Caco-2 (cell line): ENCODE data around the gene MESD. TPM values are rescaled to one million over a fixed set of nuclear protein-coding genes. Genes with fewer than 3 reads are reported as not detected.

ENCODE experiments used
- BruUV-seq: library from RNA; stranded (reverse); fragments of 400-500 nt; replicated peaks from 2 replicates; lab custom pipeline; 2021; lab: Mats Ljungman, UMichigan
- CTCF ChIA-PET: fragments of 300-600 bp; sonication (Branson Sonifier 250); formaldehyde crosslinking; loops from one replicate; lab custom pipeline; 2022; ENCODE audit warnings: antibody characterized with exemption; lab: Charles Lee
- POLR2A ChIA-PET: fragments of 300-600 bp; sonication (Branson Sonifier 250); formaldehyde crosslinking; loops from one replicate; lab custom pipeline; 2022; ENCODE audit warnings: antibody characterized with exemption; lab: Charles Lee
- DNase-seq, 2 experiments: peaks; one replicate each; pipeline versions ENCODE4 v3.0.0 to v3.0.0-alpha.2; 2020 to 2022
- H3K27me3 ChIP-seq: replicated peaks from 2 replicates; pipeline ENCODE4 v1.6.0; 2011; ENCODE audit warnings: low read length; ENCODE audit not compliant: control insufficient read depth, insufficient read depth
- H3K36me3 ChIP-seq: 2 replicates; pipeline ENCODE4 v1.5.1; 2011; ENCODE audit warnings: low read length; ENCODE audit not compliant: control insufficient read depth, insufficient read depth
- H3K4me1 ChIP-seq: fragments of 250-450 bp; sonication (Bioruptor Pico); 2 replicates; pipeline ENCODE4 v1.5.1; 2020; ENCODE audit warnings: mild to moderate bottlenecking
- H3K4me3 ChIP-seq: 2 replicates; pipeline ENCODE4 v1.5.1; 2011; ENCODE audit warnings: low read depth, mild to moderate bottlenecking, control low read depth, low read length
- H3K9me3 ChIP-seq: fragments of 250-450 bp; sonication (Bioruptor Pico); 2 replicates; pipeline ENCODE4 v1.5.1; 2020; ENCODE audit warnings: mild to moderate bottlenecking, moderate library complexity
- H3K27ac Mint-ChIP-seq: one replicate; pipeline ENCODE4 v1.8.0; 2022; ENCODE audit warnings: mixed read lengths; ENCODE audit not compliant: unreplicated experiment
- H3K27me3 Mint-ChIP-seq: one replicate; pipeline ENCODE4 v1.8.0; 2022; ENCODE audit warnings: mixed read lengths; ENCODE audit not compliant: insufficient read depth, unreplicated experiment
- H3K36me3 Mint-ChIP-seq: one replicate; pipeline ENCODE4 v1.8.0; 2022; ENCODE audit warnings: mild to moderate bottlenecking, mixed read lengths; ENCODE audit not compliant: insufficient read depth, unreplicated experiment
- H3K4me1 Mint-ChIP-seq: one replicate; pipeline ENCODE4 v1.8.0; 2022; ENCODE audit warnings: low read depth, mixed read lengths; ENCODE audit not compliant: unreplicated experiment
- H3K4me3 Mint-ChIP-seq: one replicate; pipeline ENCODE4 v1.8.0; 2022; ENCODE audit warnings: mild to moderate bottlenecking, moderate library complexity, mixed read lengths; ENCODE audit not compliant: unreplicated experiment
- H3K9me3 Mint-ChIP-seq: one replicate; pipeline ENCODE4 v1.8.0; 2022; ENCODE audit warnings: mixed read lengths; ENCODE audit not compliant: unreplicated experiment
- CTCF ChIP-seq, 2 experiments: fragments of 200-600 bp in 1 of 2; IDR thresholded peaks; 1 replicate in 1 of 2; 2 replicates in 1 of 2; pipeline versions ENCODE4 v1.5.1 to v1.8.0; 2011 to 2022; ENCODE audit warnings: antibody characterized with exemption in 1 of 2, control low read depth in 1 of 2, inconsistent platforms in 1 of 2, low read depth in 1 of 2, low read length in 1 of 2, mild to moderate bottlenecking in 1 of 2, moderate library complexity in 1 of 2; ENCODE audit not compliant: insufficient read depth in 1 of 2, severe bottlenecking in 1 of 2, unreplicated experiment in 1 of 2
- intact Hi-C: fragments of 100-400 bp; cut with micrococcal nuclease; formaldehyde crosslinking; loops from one replicate; pipeline ENCODE4 v1.10.0; 2022; ENCODE audit not compliant: unreplicated experiment
- total RNA-seq: library from RNA; stranded (reverse); gene quantifications from 2 replicates; pipeline ENCODE4 v1.2.3, GENCODE V29; 2022

Gene MESD
- total RNA-seq, 1 experiment from 2014 or later, result 30.3 TPM

- TF ChIP-seq CTCF (IDR thresholded peaks at IDR 0.05; ENCODE audit: insufficient read depth in 1 of 2, low read depth in 1 of 2, low read length in 1 of 2, severe bottlenecking in 1 of 2, unreplicated experiment in 1 of 2), result no peak
- Histone ChIP-seq H3K27me3 (no peaks in the 10 kb centered on the region), H3K4me1 (no peaks in the 10 kb centered on the region), H3K4me3 (no peak overlapping the region), H3K36me3 (no peaks in the 10 kb centered on the region), H3K9me3 (no peaks in the 10 kb centered on the region)
- ChIA-PET CTCF (no interaction called here), POLR2A (no interaction called here)
- H3K27ac Mint-ChIP-seq, result no peak overlapping the region
- intact Hi-C loops, result no loop called here
- no peak overlapping the region for H3K4me3 Mint-ChIP-seq
- H3K36me3 Mint-ChIP-seq, result no peaks in the 10 kb centered on the region
- no peaks in the 10 kb centered on the region for H3K4me1 Mint-ChIP-seq
- no peak for DNase-seq
- H3K27me3 Mint-ChIP-seq, result no peaks in the 10 kb centered on the region
- no TSS peak for BruUV-seq
- H3K9me3 Mint-ChIP-seq, result no peaks in the 10 kb centered on the region
Observed at GRCh38 chr15:80916056-80916455, 73.6 kb downstream of the MESD start.

- no peak overlapping the region for H3K4me3 Mint-ChIP-seq
- H3K27me3 ChIP-seq, result no peaks in the 10 kb centered on the region
- CTCF ChIA-PET, result no interaction called here
Observed at GRCh38 chr15:80915472-80915871, 74.1 kb downstream of the MESD start.

GRCh38 chr15:80913541-80913940 lies 76.1 kb downstream of the MESD start:
- Mint-ChIP-seq H3K27me3 (no peaks in the 10 kb centered on the region), H3K4me3 (no peak overlapping the region), H3K36me3 (no peaks in the 10 kb centered on the region), H3K9me3 (no peaks in the 10 kb centered on the region), H3K27ac (no peak overlapping the region), H3K4me1 (no peaks in the 10 kb centered on the region)
- intact Hi-C loops, result no loop called here
- H3K36me3 ChIP-seq, result no peaks in the 10 kb centered on the region
- TF ChIP-seq CTCF (IDR thresholded peaks at IDR 0.05; ENCODE audit: insufficient read depth in 1 of 2, low read depth in 1 of 2, low read length in 1 of 2, severe bottlenecking in 1 of 2, unreplicated experiment in 1 of 2), result no peak
- BruUV-seq, result no TSS peak
- H3K4me3 ChIP-seq, result no peak overlapping the region
- no peak for DNase-seq
- CTCF ChIA-PET, result no interaction called here
- no peaks in the 10 kb centered on the region for H3K9me3 ChIP-seq
- H3K27me3 ChIP-seq, result no peaks in the 10 kb centered on the region
- no peaks in the 10 kb centered on the region for H3K4me1 ChIP-seq
- POLR2A ChIA-PET, result no interaction called here

More at GRCh38 chr15:80915472-80915871, 74.1 kb downstream of the MESD start:
- no peak for TF ChIP-seq CTCF (IDR thresholded peaks at IDR 0.05; ENCODE audit: insufficient read depth in 1 of 2, low read depth in 1 of 2, low read length in 1 of 2, severe bottlenecking in 1 of 2, unreplicated experiment in 1 of 2)
- POLR2A ChIA-PET, result no interaction called here
- no TSS peak for BruUV-seq
- Mint-ChIP-seq H3K27ac (no peak overlapping the region), H3K36me3 (no peaks in the 10 kb centered on the region), H3K9me3 (no peaks in the 10 kb centered on the region), H3K27me3 (no peaks in the 10 kb centered on the region), H3K4me1 (no peaks in the 10 kb centered on the region)
- intact Hi-C loops, result no loop called here
- Histone ChIP-seq H3K4me1 (no peaks in the 10 kb centered on the region), H3K9me3 (no peaks in the 10 kb centered on the region), H3K36me3 (no peaks in the 10 kb centered on the region), H3K4me3 (no peak overlapping the region)
- DNase-seq, result no peak
